K562 (cell line): ENCODE data around the gene SYPL2. TPM values are rescaled to one million over a fixed set of nuclear protein-coding genes. Genes with fewer than 3 reads are reported as not detected.

Source experiments
- BRD4 ChIP-seq: fragments of 200-600 bp; sonication (generic); IDR thresholded peaks from 2 replicates; pipeline ENCODE4 v1.6.1; 2017; ENCODE audit warnings: inconsistent platforms
- CBX3 ChIP-seq, 2 experiments: IDR thresholded peaks; 1 replicate in 1 of 2; 2 replicates in 1 of 2; pipeline ENCODE4 v1.6.1; 2012; ENCODE audit warnings: inconsistent platforms in 2 of 2, low read length in 2 of 2, borderline replicate concordance in 1 of 2, control low read depth in 1 of 2
- NFRKB ChIP-seq: fragments of 450-650 bp; IDR thresholded peaks from 2 replicates; pipeline ENCODE4 v1.6.1; 2016; ENCODE audit warnings: low read depth
- PHB2 ChIP-seq: fragments of 450-650 bp; IDR thresholded peaks from 2 replicates; pipeline ENCODE4 v1.6.1; 2017; ENCODE audit warnings: low read depth
- PTBP1 ChIP-seq: fragments of 200-400 bp; formaldehyde crosslinking; IDR thresholded peaks from 2 replicates; pipeline ENCODE4 v1.6.1; 2017; ENCODE audit warnings: low read depth, low read length
- SIX5 ChIP-seq, 2 experiments: IDR thresholded peaks; 2 replicates each; pipeline ENCODE4 v1.6.1; 2011; ENCODE audit warnings: low read length in 2 of 2, borderline replicate concordance in 1 of 2, low read depth in 1 of 2, mild to moderate bottlenecking in 1 of 2, moderate library complexity in 1 of 2; ENCODE audit not compliant: insufficient read depth in 1 of 2
- ZKSCAN3 ChIP-seq: fragments of 250-450 bp; sonication (Bioruptor Pico); IDR thresholded peaks from 2 replicates; pipeline ENCODE4 v1.4.0; 2020
- ZNF445 ChIP-seq: fragments of 250-450 bp; sonication (Bioruptor Pico); IDR thresholded peaks from 2 replicates; pipeline ENCODE4 v1.4.0; 2020; ENCODE audit warnings: low read depth, mild to moderate bottlenecking, moderate library complexity
- polyA plus RNA-seq, 8 experiments: library from polyadenylated mRNA; depleted of rRNA in 4 of 8; stranded (reverse) in 5 of 8; unstranded in 3 of 8; fragments of >200 nt; fragmentation: Nextera tagmentation in 2 of 8; fragmentation: Illumina TruSeq in 1 of 8; extraction: Ambion mirVana in 2 of 8; extraction: Trizol in 1 of 8; gene quantifications; 2 replicates each; pipeline versions ENCODE4 v1.2.1 to v1.2.3, GENCODE V29; 2011 to 2014; ENCODE audit warnings: inconsistent platforms in 1 of 8, missing spikeins in 1 of 8
- total RNA-seq, 7 experiments: library from RNA; depleted of rRNA in 6 of 7; stranded (reverse); fragments of >200 nt in 6 of 7; fragmentation: Illumina TruSeq in 2 of 7; extraction: Trizol in 2 of 7; gene quantifications; 2 replicates each; pipeline versions ENCODE4 v1.2.1 to v1.2.3, GENCODE V29; 2011 to 2021; ENCODE audit warnings: low replicate concordance in 1 of 7
- TF ChIP-seq, protein P1 (sequence below), 2 experiments: fragments of 450-650 bp in 1 of 2; sonication (generic) in 1 of 2; formaldehyde crosslinking in 1 of 2; IDR thresholded peaks; 2 replicates each; pipeline versions ENCODE4 v1.7.1 to v1.9.0; 2016 to 2022; ENCODE audit warnings: inconsistent platforms in 1 of 2, mild to moderate bottlenecking in 1 of 2, missing genetic modification reagents in 1 of 2
- TF ChIP-seq, protein P2 (sequence below), 2 experiments: IDR thresholded peaks; 2 replicates each; pipeline ENCODE4 v1.6.1; 2012; ENCODE audit warnings: improper control_type of control experiment in 2 of 2, low read depth in 2 of 2, low read length in 2 of 2, borderline replicate concordance in 1 of 2
- TF ChIP-seq, protein P3 (sequence below): sonication (generic); formaldehyde crosslinking; IDR thresholded peaks from 2 replicates; pipeline ENCODE4 v1.8.0; 2022; ENCODE audit warnings: missing genetic modification reagents, mild to moderate bottlenecking, borderline replicate concordance
- TF ChIP-seq, protein P4 (sequence below): fragments of 250-450 bp; sonication (Bioruptor Pico); IDR thresholded peaks from 2 replicates; pipeline ENCODE4 v1.8.0; 2022; ENCODE audit warnings: inconsistent platforms

SYPL2 gene
- total and polyA plus RNA-seq, 9 of the 15 experiments (the other 6 are each of a cell fraction or from before 2014, with no cell fraction given), result 0.03 to 0.20 (median 0.07) TPM; not detected in 2

DNA sequence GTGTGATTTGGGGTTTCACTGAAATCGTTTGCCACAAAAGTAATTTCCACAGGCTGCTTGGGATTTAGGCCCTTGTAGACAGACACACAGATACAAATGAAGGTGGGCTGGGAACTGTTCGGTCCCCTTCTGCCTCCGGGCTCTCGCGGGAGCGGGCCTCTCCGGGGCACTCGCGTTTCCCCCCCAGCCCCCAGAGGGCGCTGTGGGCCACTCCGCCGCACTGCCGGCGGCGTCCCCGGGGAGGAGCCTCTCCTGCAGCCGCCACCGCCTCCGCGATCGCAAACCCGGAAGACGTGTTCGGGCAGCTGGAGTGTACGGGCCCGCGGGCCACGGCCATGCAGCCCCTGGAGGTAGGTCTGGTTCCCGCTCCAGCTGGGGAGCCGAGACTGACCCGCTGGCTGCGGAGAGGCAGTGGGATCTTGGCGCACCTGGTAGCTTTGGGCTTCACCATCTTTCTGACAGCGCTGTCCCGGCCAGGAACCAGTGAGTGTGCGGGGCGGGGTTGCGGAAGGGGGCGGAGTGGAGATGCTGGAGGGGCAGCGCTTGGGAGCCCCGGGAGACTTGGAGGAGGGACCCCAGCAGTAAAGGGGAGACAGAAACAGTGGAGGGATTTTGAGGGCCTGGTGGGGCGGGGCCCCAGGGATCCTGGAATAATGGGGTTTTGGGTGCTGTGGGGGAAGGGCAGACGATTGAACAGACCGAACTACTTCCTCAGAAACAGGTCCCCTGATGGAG lies 27.6 kb downstream of the SYPL2 start, which contains the start of gene CYB561D1 (continued):
- TF ChIP-seq, protein P1, sequence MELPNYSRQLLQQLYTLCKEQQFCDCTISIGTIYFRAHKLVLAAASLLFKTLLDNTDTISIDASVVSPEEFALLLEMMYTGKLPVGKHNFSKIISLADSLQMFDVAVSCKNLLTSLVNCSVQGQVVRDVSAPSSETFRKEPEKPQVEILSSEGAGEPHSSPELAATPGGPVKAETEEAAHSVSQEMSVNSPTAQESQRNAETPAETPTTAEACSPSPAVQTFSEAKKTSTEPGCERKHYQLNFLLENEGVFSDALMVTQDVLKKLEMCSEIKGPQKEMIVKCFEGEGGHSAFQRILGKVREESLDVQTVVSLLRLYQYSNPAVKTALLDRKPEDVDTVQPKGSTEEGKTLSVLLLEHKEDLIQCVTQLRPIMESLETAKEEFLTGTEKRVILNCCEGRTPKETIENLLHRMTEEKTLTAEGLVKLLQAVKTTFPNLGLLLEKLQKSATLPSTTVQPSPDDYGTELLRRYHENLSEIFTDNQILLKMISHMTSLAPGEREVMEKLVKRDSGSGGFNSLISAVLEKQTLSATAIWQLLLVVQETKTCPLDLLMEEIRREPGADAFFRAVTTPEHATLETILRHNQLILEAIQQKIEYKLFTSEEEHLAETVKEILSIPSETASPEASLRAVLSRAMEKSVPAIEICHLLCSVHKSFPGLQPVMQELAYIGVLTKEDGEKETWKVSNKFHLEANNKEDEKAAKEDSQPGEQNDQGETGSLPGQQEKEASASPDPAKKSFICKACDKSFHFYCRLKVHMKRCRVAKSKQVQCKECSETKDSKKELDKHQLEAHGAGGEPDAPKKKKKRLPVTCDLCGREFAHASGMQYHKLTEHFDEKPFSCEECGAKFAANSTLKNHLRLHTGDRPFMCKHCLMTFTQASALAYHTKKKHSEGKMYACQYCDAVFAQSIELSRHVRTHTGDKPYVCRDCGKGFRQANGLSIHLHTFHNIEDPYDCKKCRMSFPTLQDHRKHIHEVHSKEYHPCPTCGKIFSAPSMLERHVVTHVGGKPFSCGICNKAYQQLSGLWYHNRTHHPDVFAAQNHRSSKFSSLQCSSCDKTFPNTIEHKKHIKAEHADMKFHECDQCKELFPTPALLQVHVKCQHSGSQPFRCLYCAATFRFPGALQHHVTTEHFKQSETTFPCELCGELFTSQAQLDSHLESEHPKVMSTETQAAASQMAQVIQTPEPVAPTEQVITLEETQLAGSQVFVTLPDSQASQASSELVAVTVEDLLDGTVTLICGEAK (IDR thresholded peaks at IDR 0.05), result peak; percentile 63; the same call in 1 of the 2 replicates
- TF ChIP-seq, protein P1 (CRISPR knock-in tag; IDR thresholded peaks at IDR 0.05), result no peak
- TF ChIP-seq BRD4 (no peak), NFRKB (no peak), CBX3 (IDR thresholded peaks at IDR 0.05; ENCODE audit: borderline replicate concordance in 1 of 2, low read length in 2 of 2) (peak in 1 of 2 experiments; percentile 26; a peak in 1 of 3 replicates), SIX5 (IDR thresholded peaks at IDR 0.05; ENCODE audit: borderline replicate concordance in 1 of 2, insufficient read depth in 1 of 2, low read depth in 1 of 2, low read length in 2 of 2) (no peak), PHB2 (no peak), PTBP1 (no peak), ZNF445 (CRISPR knock-in tag) (no peak), ZKSCAN3 (CRISPR knock-in tag) (no peak)
- TF ChIP-seq, protein P2, sequence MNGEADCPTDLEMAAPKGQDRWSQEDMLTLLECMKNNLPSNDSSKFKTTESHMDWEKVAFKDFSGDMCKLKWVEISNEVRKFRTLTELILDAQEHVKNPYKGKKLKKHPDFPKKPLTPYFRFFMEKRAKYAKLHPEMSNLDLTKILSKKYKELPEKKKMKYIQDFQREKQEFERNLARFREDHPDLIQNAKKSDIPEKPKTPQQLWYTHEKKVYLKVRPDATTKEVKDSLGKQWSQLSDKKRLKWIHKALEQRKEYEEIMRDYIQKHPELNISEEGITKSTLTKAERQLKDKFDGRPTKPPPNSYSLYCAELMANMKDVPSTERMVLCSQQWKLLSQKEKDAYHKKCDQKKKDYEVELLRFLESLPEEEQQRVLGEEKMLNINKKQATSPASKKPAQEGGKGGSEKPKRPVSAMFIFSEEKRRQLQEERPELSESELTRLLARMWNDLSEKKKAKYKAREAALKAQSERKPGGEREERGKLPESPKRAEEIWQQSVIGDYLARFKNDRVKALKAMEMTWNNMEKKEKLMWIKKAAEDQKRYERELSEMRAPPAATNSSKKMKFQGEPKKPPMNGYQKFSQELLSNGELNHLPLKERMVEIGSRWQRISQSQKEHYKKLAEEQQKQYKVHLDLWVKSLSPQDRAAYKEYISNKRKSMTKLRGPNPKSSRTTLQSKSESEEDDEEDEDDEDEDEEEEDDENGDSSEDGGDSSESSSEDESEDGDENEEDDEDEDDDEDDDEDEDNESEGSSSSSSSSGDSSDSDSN (IDR thresholded peaks at IDR 0.05; ENCODE audit: borderline replicate concordance in 1 of 2, low read depth in 2 of 2, low read length in 2 of 2), result peak; percentile 64 to 74; a peak in 2 of 4 replicates
- TF ChIP-seq, protein P3, sequence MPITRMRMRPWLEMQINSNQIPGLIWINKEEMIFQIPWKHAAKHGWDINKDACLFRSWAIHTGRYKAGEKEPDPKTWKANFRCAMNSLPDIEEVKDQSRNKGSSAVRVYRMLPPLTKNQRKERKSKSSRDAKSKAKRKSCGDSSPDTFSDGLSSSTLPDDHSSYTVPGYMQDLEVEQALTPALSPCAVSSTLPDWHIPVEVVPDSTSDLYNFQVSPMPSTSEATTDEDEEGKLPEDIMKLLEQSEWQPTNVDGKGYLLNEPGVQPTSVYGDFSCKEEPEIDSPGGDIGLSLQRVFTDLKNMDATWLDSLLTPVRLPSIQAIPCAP (CRISPR knock-in tag), result peak; percentile 33; the same call in 1 of the 2 replicates
- TF ChIP-seq, protein P4, sequence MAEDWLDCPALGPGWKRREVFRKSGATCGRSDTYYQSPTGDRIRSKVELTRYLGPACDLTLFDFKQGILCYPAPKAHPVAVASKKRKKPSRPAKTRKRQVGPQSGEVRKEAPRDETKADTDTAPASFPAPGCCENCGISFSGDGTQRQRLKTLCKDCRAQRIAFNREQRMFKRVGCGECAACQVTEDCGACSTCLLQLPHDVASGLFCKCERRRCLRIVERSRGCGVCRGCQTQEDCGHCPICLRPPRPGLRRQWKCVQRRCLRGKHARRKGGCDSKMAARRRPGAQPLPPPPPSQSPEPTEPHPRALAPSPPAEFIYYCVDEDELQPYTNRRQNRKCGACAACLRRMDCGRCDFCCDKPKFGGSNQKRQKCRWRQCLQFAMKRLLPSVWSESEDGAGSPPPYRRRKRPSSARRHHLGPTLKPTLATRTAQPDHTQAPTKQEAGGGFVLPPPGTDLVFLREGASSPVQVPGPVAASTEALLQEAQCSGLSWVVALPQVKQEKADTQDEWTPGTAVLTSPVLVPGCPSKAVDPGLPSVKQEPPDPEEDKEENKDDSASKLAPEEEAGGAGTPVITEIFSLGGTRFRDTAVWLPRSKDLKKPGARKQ (CRISPR knock-in tag), result no peak
